ENCODE results near the gene CREG2.

CREG2 gene

GRCh38 chr2:101387151-101387834 is at the start of gene CREG2:
TSS of gene CREG2 (minus strand) at chr2:101387503. CDS start at chr2:101387457, 46 bp downstream.
- peak; percentile 28 for DNase-seq (ENCODE audit: low read depth)

- no peak for DNase-seq (ENCODE audit: low read depth)
Measured at GRCh38 chr2:101435001-101435862, 47.9 kb upstream of the CREG2 start.

- DNase-seq (ENCODE audit: low read depth), result no peak
Measured at GRCh38 chr2:101433465-101433864, 46.2 kb upstream of the CREG2 start.

- DNase-seq (ENCODE audit: low read depth), result no peak
Measured at GRCh38 chr2:101432411-101433181, 45.3 kb upstream of the CREG2 start.

GRCh38 chr2:101431486-101431885 is 44.2 kb upstream of the CREG2 start:
- DNase-seq (ENCODE audit: low read depth), result no peak

- no peak for DNase-seq (ENCODE audit: low read depth)
Measured at GRCh38 chr2:101430156-101430555, 42.9 kb upstream of the CREG2 start.

GRCh38 chr2:101429453-101429852 is 42.1 kb upstream of the CREG2 start:
- no peak for DNase-seq (ENCODE audit: low read depth)

- no peak for DNase-seq (ENCODE audit: low read depth)
Measured at GRCh38 chr2:101428422-101429176, 41.3 kb upstream of the CREG2 start.

- no peak for DNase-seq (ENCODE audit: low read depth)
Measured at GRCh38 chr2:101427743-101428142, 40.4 kb upstream of the CREG2 start.

- DNase-seq (ENCODE audit: low read depth), result no peak
Measured at GRCh38 chr2:101427240-101427639, 39.9 kb upstream of the CREG2 start.

GRCh38 chr2:101426822-101427221 is 39.5 kb upstream of the CREG2 start:
- DNase-seq (ENCODE audit: low read depth), result no peak

GRCh38 chr2:101420623-101421022 is 33.3 kb upstream of the CREG2 start:
- DNase-seq (ENCODE audit: low read depth), result no peak

GRCh38 chr2:101419096-101419663 is 31.9 kb upstream of the CREG2 start:
- peak; percentile 54 for DNase-seq (ENCODE audit: low read depth)

- DNase-seq (ENCODE audit: low read depth), result no peak
Measured at GRCh38 chr2:101418460-101419095, 31.3 kb upstream of the CREG2 start.

GRCh38 chr2:101416609-101417008 is 29.3 kb upstream of the CREG2 start:
- DNase-seq (ENCODE audit: low read depth), result no peak

GRCh38 chr2:101415884-101416283 is 28.6 kb upstream of the CREG2 start:
- DNase-seq (ENCODE audit: low read depth), result no peak

GRCh38 chr2:101415220-101415619 is 27.9 kb upstream of the CREG2 start:
- DNase-seq (ENCODE audit: low read depth), result no peak

- no peak for DNase-seq (ENCODE audit: low read depth)
Measured at GRCh38 chr2:101412092-101412694, 24.9 kb upstream of the CREG2 start.

GRCh38 chr2:101410746-101411145 is 23.4 kb upstream of the CREG2 start:
- DNase-seq (ENCODE audit: low read depth), result no peak

GRCh38 chr2:101410114-101410513 is 22.8 kb upstream of the CREG2 start:
- DNase-seq (ENCODE audit: low read depth), result no peak

GRCh38 chr2:101409699-101410098 is 22.4 kb upstream of the CREG2 start:
- DNase-seq (ENCODE audit: low read depth), result no peak

Data from activated T-cell treated with anti-CD3 and anti-CD28 coated beads for 24 hours (primary cell).